Measurements from ENCODE around the gene COL23A1. TPM values are rescaled to one million over a fixed set of nuclear protein-coding genes. Genes with fewer than 3 reads are reported as not detected.

Gene COL23A1
- polyA plus RNA-seq, 1 donor (not counting 4 experiments of a cell fraction or from before 2014, with no cell fraction given), result not detected

GRCh38 chr5:178368274-178368673, 221.9 kb downstream of the COL23A1 start:
- dilution Hi-C loops (cut with MboI; ENCODE audit: extremely low pct_ligation_motif_present, low sequenced_read_pairs), result no loop called here
- FAIRE-seq, result no peak

GRCh38 chr5:178367736-178368120, 222.5 kb downstream of the COL23A1 start:
- no peak for TF ChIP-seq EZH2 (IDR thresholded peaks at IDR 0.05; ENCODE audit: low read length)
- TF ChIP-seq, protein P1, sequence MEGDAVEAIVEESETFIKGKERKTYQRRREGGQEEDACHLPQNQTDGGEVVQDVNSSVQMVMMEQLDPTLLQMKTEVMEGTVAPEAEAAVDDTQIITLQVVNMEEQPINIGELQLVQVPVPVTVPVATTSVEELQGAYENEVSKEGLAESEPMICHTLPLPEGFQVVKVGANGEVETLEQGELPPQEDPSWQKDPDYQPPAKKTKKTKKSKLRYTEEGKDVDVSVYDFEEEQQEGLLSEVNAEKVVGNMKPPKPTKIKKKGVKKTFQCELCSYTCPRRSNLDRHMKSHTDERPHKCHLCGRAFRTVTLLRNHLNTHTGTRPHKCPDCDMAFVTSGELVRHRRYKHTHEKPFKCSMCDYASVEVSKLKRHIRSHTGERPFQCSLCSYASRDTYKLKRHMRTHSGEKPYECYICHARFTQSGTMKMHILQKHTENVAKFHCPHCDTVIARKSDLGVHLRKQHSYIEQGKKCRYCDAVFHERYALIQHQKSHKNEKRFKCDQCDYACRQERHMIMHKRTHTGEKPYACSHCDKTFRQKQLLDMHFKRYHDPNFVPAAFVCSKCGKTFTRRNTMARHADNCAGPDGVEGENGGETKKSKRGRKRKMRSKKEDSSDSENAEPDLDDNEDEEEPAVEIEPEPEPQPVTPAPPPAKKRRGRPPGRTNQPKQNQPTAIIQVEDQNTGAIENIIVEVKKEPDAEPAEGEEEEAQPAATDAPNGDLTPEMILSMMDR (optimal IDR thresholded peaks at IDR 0.05 in 1 of 3, IDR thresholded peaks at IDR 0.05 in 1 of 3, conservative IDR thresholded peaks at IDR 0.05 in 1 of 3; ENCODE audit: extremely low read depth in 1 of 3, insufficient read depth in 2 of 3, low read length in 3 of 3), result no peak
- H3K4me3 ChIP-seq (ENCODE audit: control insufficient read depth in 2 of 3, extremely low read depth in 1 of 3, insufficient read depth in 2 of 3, low read depth in 1 of 3, low read length in 3 of 3), result no peak overlapping the region
- H3K4me1 ChIP-seq (ENCODE audit: control insufficient read depth, extremely low read depth, insufficient read depth, low read length), result no peaks in the 10 kb centered on the region
- FAIRE-seq (no peak), DNase-seq (ENCODE audit: low read depth, low spot score) (no peak)
- peaks cover 4% of the 10 kb centered on the region for H3K27me3 ChIP-seq (ENCODE audit: control insufficient read depth, extremely low read depth, insufficient read depth, low read length)
- no peaks in the 10 kb centered on the region for H3K79me2 ChIP-seq (ENCODE audit: control insufficient read depth, insufficient read depth, low read length)
- H3K4me2 ChIP-seq (ENCODE audit: control insufficient read depth, extremely low read depth, insufficient read depth, low read depth, low read length), result no peak overlapping the region
- H4K20me1 ChIP-seq (ENCODE audit: control insufficient read depth, extremely low read depth, insufficient read depth, low read length), result no peaks in the 10 kb centered on the region
- no peak overlapping the region for H3K9ac ChIP-seq (ENCODE audit: control insufficient read depth, extremely low read depth, insufficient read depth, low read length)
- dilution Hi-C loops (cut with MboI; ENCODE audit: extremely low pct_ligation_motif_present, low sequenced_read_pairs), result no loop called here
- H3K36me3 ChIP-seq (ENCODE audit: control insufficient read depth in 2 of 2, extremely low read depth in 1 of 2, insufficient read depth in 2 of 2, low read length in 2 of 2), result no peaks in the 10 kb centered on the region
- no peaks in the 10 kb centered on the region for H3K9me1 ChIP-seq (ENCODE audit: control insufficient read depth, extremely low read depth, insufficient read depth, low read length)
- H3K9me3 ChIP-seq (ENCODE audit: control insufficient read depth, low read depth, low read length), result no peaks in the 10 kb centered on the region
- H2AFZ ChIP-seq (ENCODE audit: control insufficient read depth, low read length), result no peak overlapping the region
- no peak overlapping the region for H3K27ac ChIP-seq (ENCODE audit: control insufficient read depth, insufficient read depth, low read length)

More at GRCh38 chr5:178368274-178368673, 221.9 kb downstream of the COL23A1 start:
- H3K27me3 ChIP-seq (ENCODE audit: control insufficient read depth, extremely low read depth, insufficient read depth, low read length), result peaks cover 4% of the 10 kb centered on the region
- H3K4me2 ChIP-seq (ENCODE audit: control insufficient read depth, extremely low read depth, insufficient read depth, low read depth, low read length), result no peak overlapping the region
- no peak overlapping the region for H3K4me3 ChIP-seq (ENCODE audit: control insufficient read depth in 2 of 3, extremely low read depth in 1 of 3, insufficient read depth in 2 of 3, low read depth in 1 of 3, low read length in 3 of 3)
- H3K27ac ChIP-seq (ENCODE audit: control insufficient read depth, insufficient read depth, low read length), result no peak overlapping the region
- H3K9ac ChIP-seq (ENCODE audit: control insufficient read depth, extremely low read depth, insufficient read depth, low read length), result no peak overlapping the region
- H3K79me2 ChIP-seq (ENCODE audit: control insufficient read depth, insufficient read depth, low read length), result no peaks in the 10 kb centered on the region
- TF ChIP-seq, protein P1 (optimal IDR thresholded peaks at IDR 0.05 in 1 of 3, IDR thresholded peaks at IDR 0.05 in 1 of 3, conservative IDR thresholded peaks at IDR 0.05 in 1 of 3; ENCODE audit: extremely low read depth in 1 of 3, insufficient read depth in 2 of 3, low read length in 3 of 3), result no peak
- no peak for TF ChIP-seq EZH2 (IDR thresholded peaks at IDR 0.05; ENCODE audit: low read length)
- H2AFZ ChIP-seq (ENCODE audit: control insufficient read depth, low read length), result no peak overlapping the region
- H3K36me3 ChIP-seq (ENCODE audit: control insufficient read depth in 2 of 2, extremely low read depth in 1 of 2, insufficient read depth in 2 of 2, low read length in 2 of 2), result no peaks in the 10 kb centered on the region
- no peaks in the 10 kb centered on the region for H4K20me1 ChIP-seq (ENCODE audit: control insufficient read depth, extremely low read depth, insufficient read depth, low read length)
- no peaks in the 10 kb centered on the region for H3K4me1 ChIP-seq (ENCODE audit: control insufficient read depth, extremely low read depth, insufficient read depth, low read length)
- no peaks in the 10 kb centered on the region for H3K9me3 ChIP-seq (ENCODE audit: control insufficient read depth, low read depth, low read length)
- no peaks in the 10 kb centered on the region for H3K9me1 ChIP-seq (ENCODE audit: control insufficient read depth, extremely low read depth, insufficient read depth, low read length)
- DNase-seq (ENCODE audit: low read depth, low spot score), result no peak
